GM23338 (cell line): ENCODE results near the gene RPAP2. TPM values are rescaled to one million over a fixed set of nuclear protein-coding genes. Genes with fewer than 3 reads are reported as not detected.

Experiments
- ATAC-seq: fragments of 200-7000 bp; cut with Tn5 transposase; 3 replicates; pipeline ENCODE4 v1.9.1; 2020
- DNase-seq: peaks from one replicate; pipeline ENCODE4 v3.0.0-alpha.2; 2015; ENCODE audit warnings: low spot score
- H2AFZ ChIP-seq: fragments of 200-600 bp; sonication (generic); 2 replicates; pipeline ENCODE4 v1.8.0; 2016; ENCODE audit warnings: antibody characterized with exemption, mild to moderate bottlenecking, moderate library complexity
- H3F3A ChIP-seq: fragments of 200-600 bp; sonication (generic); replicated peaks from 2 replicates; pipeline ENCODE4 v1.8.0; 2017; ENCODE audit warnings: antibody characterized with exemption, mixed run types, low read depth
- H3K27ac ChIP-seq: fragments of 200-600 bp; sonication (generic); 2 replicates; pipeline ENCODE4 v1.6.1; 2016; ENCODE audit warnings: low read depth
- H3K27me3 ChIP-seq: fragments of 200-600 bp; sonication (generic); 2 replicates; pipeline ENCODE4 v1.8.0; 2016; ENCODE audit warnings: mild to moderate bottlenecking, mixed run types, moderate library complexity; ENCODE audit not compliant: insufficient read depth
- H3K36me3 ChIP-seq: fragments of 200-600 bp; sonication (generic); 2 replicates; pipeline ENCODE4 v1.8.0; 2016; ENCODE audit warnings: mild to moderate bottlenecking; ENCODE audit not compliant: insufficient read depth
- H3K4me1 ChIP-seq: fragments of 200-600 bp; sonication (generic); 2 replicates; pipeline ENCODE4 v1.8.0; 2016; ENCODE audit warnings: mild to moderate bottlenecking, moderate library complexity; ENCODE audit not compliant: insufficient read depth
- H3K4me2 ChIP-seq: fragments of 200-600 bp; sonication (generic); 2 replicates; pipeline ENCODE4 v1.7.1; 2017; ENCODE audit warnings: mixed run types
- H3K4me3 ChIP-seq: fragments of 200-600 bp; sonication (generic); 2 replicates; pipeline ENCODE4 v1.6.1; 2016; ENCODE audit warnings: mixed run types
- H3K79me2 ChIP-seq: fragments of 200-600 bp; sonication (generic); replicated peaks from 2 replicates; pipeline ENCODE4 v1.8.0; 2017; ENCODE audit warnings: mild to moderate bottlenecking; ENCODE audit not compliant: insufficient read depth
- H3K9me2 ChIP-seq: fragments of 200-600 bp; sonication (generic); 2 replicates; pipeline ENCODE4 v1.8.0; 2017; ENCODE audit not compliant: insufficient read depth
- H4K20me1 ChIP-seq: fragments of 200-600 bp; sonication (generic); replicated peaks from 2 replicates; pipeline ENCODE4 v1.8.0; 2017; ENCODE audit warnings: mild to moderate bottlenecking; ENCODE audit not compliant: insufficient read depth
- H3K27ac Mint-ChIP-seq: 2 replicates; pipeline ENCODE4 v1.8.0; 2020; ENCODE audit warnings: inconsistent platforms, mild to moderate bottlenecking, moderate library complexity, mixed read lengths
- H3K27me3 Mint-ChIP-seq: 3 replicates; pipeline ENCODE4 v1.8.0; 2022; ENCODE audit warnings: low read depth, mild to moderate bottlenecking, moderate library complexity, mixed read lengths, inconsistent platforms; ENCODE audit not compliant: insufficient read depth, poor library complexity
- H3K36me3 Mint-ChIP-seq: 3 replicates; pipeline ENCODE4 v1.8.0; 2021; ENCODE audit warnings: low read depth, mild to moderate bottlenecking, inconsistent platforms, moderate library complexity, mixed read lengths
- H3K4me1 Mint-ChIP-seq: 3 replicates; pipeline ENCODE4 v1.8.0; 2020; ENCODE audit warnings: mild to moderate bottlenecking, inconsistent platforms, mixed read lengths
- H3K4me3 Mint-ChIP-seq: 3 replicates; pipeline ENCODE4 v1.8.0; 2021; ENCODE audit warnings: moderate library complexity, mild to moderate bottlenecking, inconsistent platforms, mixed read lengths
- H3K9me3 Mint-ChIP-seq: 3 replicates; pipeline ENCODE4 v1.8.0; 2020; ENCODE audit warnings: moderate library complexity, mild to moderate bottlenecking, inconsistent platforms, mixed read lengths
- CREB1 ChIP-seq: fragments of 250-450 bp; sonication (Bioruptor Pico); IDR thresholded peaks from 2 replicates; pipeline ENCODE4 v1.5.0; 2020; ENCODE audit warnings: low read depth, mild to moderate bottlenecking, moderate library complexity
- ETS1 ChIP-seq: IDR thresholded peaks from 2 replicates; pipeline ENCODE4 v1.6.1; 2016; ENCODE audit warnings: antibody characterized with exemption
- EZH2 ChIP-seq: fragments of 200-600 bp; sonication (generic); IDR thresholded peaks from one replicate; pipeline ENCODE4 v1.8.0; 2017; ENCODE audit warnings: antibody characterized with exemption, mild to moderate bottlenecking, low read depth; ENCODE audit not compliant: unreplicated experiment
- NANOG ChIP-seq: IDR thresholded peaks from 2 replicates; pipeline ENCODE4 v1.6.1; 2016; ENCODE audit warnings: antibody characterized with exemption, borderline replicate concordance
- REST ChIP-seq: IDR thresholded peaks from one replicate; pipeline ENCODE4 v1.6.1; 2018; ENCODE audit warnings: antibody characterized with exemption; ENCODE audit not compliant: unreplicated experiment
- ZNF114 ChIP-seq: fragments of 250-450 bp; sonication (Bioruptor Pico); IDR thresholded peaks from 2 replicates; pipeline ENCODE4 v1.5.0; 2020; ENCODE audit warnings: mild to moderate bottlenecking, moderate library complexity
- ZNF331 ChIP-seq: fragments of 250-450 bp; sonication (Bioruptor Pico); IDR thresholded peaks from 2 replicates; pipeline ENCODE4 v1.5.0; 2020; ENCODE audit warnings: low read depth, mild to moderate bottlenecking, moderate library complexity
- polyA plus RNA-seq: library from polyadenylated mRNA; unstranded; fragments of >200 nt; fragmentation: Nextera tagmentation; extraction: Ambion mirVana; gene quantifications from 2 replicates; pipeline ENCODE4 v1.2.1, GENCODE V29; 2016
- total RNA-seq: library from RNA; depleted of rRNA; stranded (reverse); fragments of >200 nt; shearing (Covaris generic); gene quantifications from 2 replicates; pipeline ENCODE4 v1.2.3, GENCODE V29; 2014

RPAP2 gene
- total and polyA plus RNA-seq, 2 experiments from 2014 or later = 26.6 to 30.4 TPM

- Histone ChIP-seq H3K27me3 (no peaks in the 10 kb centered on the region), H3K4me2 (no peak overlapping the region), H4K20me1 (no peaks in the 10 kb centered on the region), H3K9me2 (no peaks in the 10 kb centered on the region), H3K36me3 (peaks cover 3% of the 10 kb centered on the region; the same call in 1 of the 2 replicates), H3F3A (no peaks in the 10 kb centered on the region), H3K4me1 (no peaks in the 10 kb centered on the region), H3K4me3 (no peak overlapping the region), H3K27ac (no peak overlapping the region), H2AFZ (no peak overlapping the region), H3K79me2 (no peaks in the 10 kb centered on the region)
- no peak for TF ChIP-seq EZH2
- Mint-ChIP-seq H3K9me3 (peaks cover 39% of the 10 kb centered on the region), H3K4me3 (no peak overlapping the region), H3K4me1 (no peaks in the 10 kb centered on the region), H3K27ac (no peak overlapping the region), H3K27me3 (no peaks in the 10 kb centered on the region), H3K36me3 (peaks cover 22% of the 10 kb centered on the region)
- DNase-seq (no peak), ATAC-seq (no peak)
Observed at GRCh38 chr1:92398519-92398918, 99.7 kb downstream of the RPAP2 start.

GRCh38 chr1:92399076-92399475 lies 100.2 kb downstream of the RPAP2 start:
- H3F3A ChIP-seq = no peaks in the 10 kb centered on the region
- TF ChIP-seq EZH2 = no peak
- no peak for TF ChIP-seq ZNF114 (CRISPR knock-in tag)
- no peak for TF ChIP-seq REST
- no peak for TF ChIP-seq CREB1 (CRISPR knock-in tag)
- no peak for TF ChIP-seq ETS1
- TF ChIP-seq NANOG = no peak
- peaks cover 36% of the 10 kb centered on the region for H3K9me3 Mint-ChIP-seq
- H3K36me3 Mint-ChIP-seq = peaks cover 19% of the 10 kb centered on the region
- no peaks in the 10 kb centered on the region for H3K9me2 ChIP-seq
- H3K27ac ChIP-seq = no peak overlapping the region
- no peaks in the 10 kb centered on the region for H3K36me3 ChIP-seq
- H3K4me3 ChIP-seq = no peak overlapping the region
- H3K4me3 Mint-ChIP-seq = no peak overlapping the region
- DNase-seq (no peak), ATAC-seq (no peak)
- no peaks in the 10 kb centered on the region for H3K4me1 Mint-ChIP-seq
- H3K79me2 ChIP-seq = no peaks in the 10 kb centered on the region
- peaks cover 2% of the 10 kb centered on the region for H3K27me3 Mint-ChIP-seq
- no peak overlapping the region for H3K4me2 ChIP-seq
- no peak overlapping the region for H2AFZ ChIP-seq
- no peaks in the 10 kb centered on the region for H3K27me3 ChIP-seq
- H3K4me1 ChIP-seq = no peaks in the 10 kb centered on the region
- no peak overlapping the region for H3K27ac Mint-ChIP-seq
- no peaks in the 10 kb centered on the region for H4K20me1 ChIP-seq

- Mint-ChIP-seq H3K4me1 (no peaks in the 10 kb centered on the region), H3K36me3 (peaks cover 8% of the 10 kb centered on the region), H3K9me3 (peaks cover 21% of the 10 kb centered on the region), H3K27me3 (peaks cover 2% of the 10 kb centered on the region), H3K4me3 (no peak overlapping the region), H3K27ac (no peak overlapping the region)
- Histone ChIP-seq H3K36me3 (no peaks in the 10 kb centered on the region), H3K4me2 (no peak overlapping the region), H3F3A (no peaks in the 10 kb centered on the region), H4K20me1 (no peaks in the 10 kb centered on the region), H3K4me1 (no peaks in the 10 kb centered on the region), H2AFZ (no peak overlapping the region), H3K79me2 (no peaks in the 10 kb centered on the region), H3K9me2 (no peaks in the 10 kb centered on the region), H3K27me3 (no peaks in the 10 kb centered on the region), H3K4me3 (no peak overlapping the region), H3K27ac (no peak overlapping the region)
- DNase-seq (no peak), ATAC-seq (no peak)
- no peak for TF ChIP-seq ZNF331
Observed at GRCh38 chr1:92404661-92405060, 105.8 kb downstream of the RPAP2 start.
